Glomerular visceral epithelial cell (primary cell): ENCODE measurements around the gene FBXW5.

Source experiments
- DNase-seq: peaks from one replicate; pipeline ENCODE4 v3.0.0-alpha.2; 2016; ENCODE audit errors: extremely low spot score

The FBXW5 gene

GRCh38 chr9:136961279-136962065 lies 16.9 kb upstream of the FBXW5 start:
- DNase-seq = no peak

DNA sequence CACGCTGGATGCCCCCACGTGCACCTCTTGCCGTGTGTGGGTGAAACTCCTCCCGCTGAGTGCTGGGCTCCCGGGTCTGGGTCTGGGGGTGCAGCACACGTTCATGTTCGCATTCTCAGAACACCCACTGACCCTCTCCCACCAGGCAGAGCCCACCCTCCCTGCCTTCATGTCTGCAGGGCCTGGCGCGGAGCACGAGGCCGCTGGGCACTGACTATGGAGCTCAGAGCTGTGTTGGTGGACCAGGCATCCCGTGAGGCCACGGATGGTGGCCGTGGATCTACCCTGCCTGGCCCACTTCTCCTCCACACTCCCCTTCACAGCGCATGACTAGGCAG lies 16.4 kb upstream of the FBXW5 start:
- no peak for DNase-seq

GRCh38 chr9:136960212-136960937 lies 15.8 kb upstream of the FBXW5 start:
- DNase-seq = peak; percentile 44

DNA sequence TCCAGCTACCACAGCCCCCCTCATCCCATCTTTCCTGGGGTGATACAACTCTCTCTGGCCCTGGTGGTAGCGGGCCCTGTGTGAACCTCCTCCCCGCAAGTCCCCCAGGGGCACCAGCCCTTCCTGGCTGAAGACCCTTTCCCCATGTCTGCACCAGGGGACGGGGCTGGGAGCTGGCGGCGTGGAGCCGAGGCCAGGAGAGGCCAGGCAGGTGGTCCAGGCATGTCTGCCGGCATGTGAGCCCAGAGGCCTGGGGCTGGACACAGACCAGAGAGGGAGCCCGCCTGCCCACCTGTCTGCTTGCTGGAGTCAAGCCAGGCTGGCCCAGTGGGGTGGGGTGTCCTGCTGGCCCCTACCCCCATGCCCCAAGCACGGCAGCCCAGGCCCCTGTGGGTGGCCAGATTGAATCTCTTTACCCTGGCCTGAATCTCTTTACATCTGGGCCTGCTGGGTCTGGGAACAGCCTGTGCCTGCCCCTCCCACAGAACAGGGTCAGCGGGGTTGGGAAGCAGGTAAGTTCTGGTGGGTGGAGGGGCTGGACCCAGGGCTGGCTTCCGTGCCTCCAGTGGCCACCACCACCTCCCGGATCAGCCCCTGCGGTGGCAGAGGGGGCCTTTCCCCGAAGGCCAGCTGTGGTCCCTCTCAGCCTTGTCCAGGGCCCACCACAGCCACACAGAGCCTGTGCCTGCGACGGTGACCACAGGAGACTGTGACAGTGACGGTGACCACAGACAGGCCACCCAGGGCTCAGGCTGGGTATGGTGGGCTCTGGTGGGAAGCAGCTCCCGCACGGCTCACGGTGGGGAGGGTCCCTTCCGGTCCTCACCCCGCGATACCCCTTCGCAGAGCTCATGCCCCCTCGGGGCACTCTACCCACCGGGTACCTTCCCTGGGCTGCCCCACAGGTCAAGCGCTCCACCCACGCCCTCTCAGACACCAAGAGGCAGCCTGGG lies 14.6 kb upstream of the FBXW5 start:
- no peak for DNase-seq

- DNase-seq = no peak
Measured at GRCh38 chr9:136958473-136958872, 13.9 kb upstream of the FBXW5 start.

- DNase-seq = no peak
Measured at GRCh38 chr9:136957901-136958300, 13.4 kb upstream of the FBXW5 start.

GRCh38 chr9:136957461-136957860 lies 12.9 kb upstream of the FBXW5 start:
- no peak for DNase-seq

GRCh38 chr9:136956604-136957003 lies 12.1 kb upstream of the FBXW5 start:
- no peak for DNase-seq

DNA sequence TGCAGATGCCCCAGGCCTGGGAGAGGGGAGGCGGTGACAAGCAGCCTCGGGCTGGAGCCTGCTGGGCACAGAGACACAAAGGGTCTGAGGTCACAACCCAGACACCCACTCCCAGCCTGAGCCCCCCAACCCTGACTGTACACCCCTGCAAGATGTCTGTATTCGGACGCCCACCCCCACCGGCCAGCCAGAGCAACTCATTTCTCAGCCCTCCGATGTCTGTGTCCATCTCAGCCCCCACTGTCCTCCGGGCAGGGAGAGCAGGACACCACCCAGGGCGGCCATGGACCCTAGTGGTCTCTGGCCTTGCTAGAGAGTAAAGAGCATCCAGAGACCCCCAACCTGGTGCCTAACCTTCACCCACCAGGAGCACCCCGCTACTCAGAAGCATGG lies 11.4 kb upstream of the FBXW5 start:
- DNase-seq = no peak

GRCh38 chr9:136955202-136955942 lies 10.8 kb upstream of the FBXW5 start:
- DNase-seq = no peak

DNA sequence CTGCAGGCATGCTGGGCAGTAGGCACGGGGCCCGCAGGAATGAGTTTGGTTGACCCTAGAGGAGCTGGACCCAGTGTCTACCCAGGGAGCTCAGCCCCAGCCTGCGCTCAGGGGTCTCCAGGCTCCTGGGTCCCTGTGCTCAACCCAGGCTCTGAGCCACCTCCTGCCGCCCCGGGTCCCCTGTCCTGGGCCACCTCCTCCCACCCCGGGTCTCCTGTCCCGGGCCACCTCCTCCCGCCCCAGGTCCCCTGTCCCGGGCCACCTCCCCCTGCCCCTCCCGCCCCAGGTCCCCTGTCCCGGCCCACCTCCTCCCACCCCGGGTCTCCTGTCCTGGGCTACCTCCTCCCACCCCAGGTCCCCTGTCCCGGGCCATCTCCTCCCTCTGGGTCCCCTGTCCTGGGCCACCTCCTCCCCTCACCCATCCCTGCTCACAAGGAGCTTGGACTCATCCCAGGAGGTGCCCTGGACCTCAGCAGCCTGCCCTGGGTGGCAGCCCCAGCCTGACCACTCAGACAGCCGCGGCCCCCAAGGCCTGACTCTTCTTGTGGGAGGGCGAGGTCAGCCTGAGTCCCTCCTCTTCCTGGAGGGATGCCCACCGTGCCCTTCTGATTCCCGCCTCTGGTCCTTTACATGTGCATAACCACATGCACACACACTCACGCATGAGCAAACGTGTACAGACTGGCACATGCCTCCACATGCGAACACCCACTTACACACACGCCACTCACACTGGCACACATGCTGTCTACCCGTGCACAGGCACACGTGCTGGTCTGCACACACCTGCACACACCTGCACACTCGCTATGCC lies 9.9 kb upstream of the FBXW5 start:
- DNase-seq = no peak

- no peak for DNase-seq
Measured at GRCh38 chr9:136953771-136954269, 9.3 kb upstream of the FBXW5 start.

DNA sequence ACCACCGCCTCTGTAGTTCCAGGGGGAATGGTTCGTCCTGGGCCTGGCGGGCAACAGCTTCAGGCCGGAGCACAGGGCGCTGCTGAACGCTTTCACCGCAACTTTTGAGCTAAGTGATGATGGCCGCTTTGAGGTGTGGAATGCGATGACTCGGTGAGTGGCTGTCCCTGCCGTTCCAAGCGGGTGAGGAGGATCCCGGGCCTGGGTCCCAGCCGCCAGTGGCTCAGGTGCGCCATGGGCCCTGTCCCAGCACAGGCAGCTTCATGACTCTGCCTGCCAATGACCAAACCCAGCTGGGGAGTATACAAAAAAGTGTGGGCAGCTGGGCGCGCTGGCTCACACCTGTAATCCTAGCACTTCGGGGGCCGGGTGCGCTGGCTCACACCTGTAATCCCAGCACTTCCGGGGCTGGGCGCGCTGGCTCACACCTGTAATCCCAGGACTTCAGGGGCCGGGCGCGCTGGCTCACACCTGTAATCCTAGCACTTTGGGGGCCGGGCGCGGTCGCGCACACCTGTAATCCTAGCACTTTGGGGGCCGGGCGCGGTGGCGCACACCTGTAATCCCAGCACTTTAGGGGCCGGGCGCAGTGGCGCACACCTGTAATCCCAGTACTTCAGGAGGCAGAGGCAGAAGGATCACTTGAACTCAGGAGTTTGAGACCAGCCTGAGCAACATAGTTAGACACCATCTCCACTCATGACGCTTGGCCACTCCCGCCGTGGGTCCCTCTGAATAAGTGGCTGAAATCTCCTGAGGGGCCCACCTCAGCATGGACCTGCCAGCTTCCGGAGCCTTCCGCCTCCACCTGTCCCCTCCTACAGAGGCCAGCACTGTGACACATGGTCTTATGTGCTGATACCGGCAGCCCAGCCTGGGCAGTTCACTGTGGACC lies 8.6 kb upstream of the FBXW5 start:
- DNase-seq = no peak

- DNase-seq = no peak
Measured at GRCh38 chr9:136952321-136952850, 7.8 kb upstream of the FBXW5 start.

- no peak for DNase-seq
Measured at GRCh38 chr9:136951541-136952320, 7.2 kb upstream of the FBXW5 start, which contains the start of gene LCN12. LCN12 (plus strand) TSS chr9:136952273; CDS start chr9:136952328, 55 bp downstream.

DNA sequence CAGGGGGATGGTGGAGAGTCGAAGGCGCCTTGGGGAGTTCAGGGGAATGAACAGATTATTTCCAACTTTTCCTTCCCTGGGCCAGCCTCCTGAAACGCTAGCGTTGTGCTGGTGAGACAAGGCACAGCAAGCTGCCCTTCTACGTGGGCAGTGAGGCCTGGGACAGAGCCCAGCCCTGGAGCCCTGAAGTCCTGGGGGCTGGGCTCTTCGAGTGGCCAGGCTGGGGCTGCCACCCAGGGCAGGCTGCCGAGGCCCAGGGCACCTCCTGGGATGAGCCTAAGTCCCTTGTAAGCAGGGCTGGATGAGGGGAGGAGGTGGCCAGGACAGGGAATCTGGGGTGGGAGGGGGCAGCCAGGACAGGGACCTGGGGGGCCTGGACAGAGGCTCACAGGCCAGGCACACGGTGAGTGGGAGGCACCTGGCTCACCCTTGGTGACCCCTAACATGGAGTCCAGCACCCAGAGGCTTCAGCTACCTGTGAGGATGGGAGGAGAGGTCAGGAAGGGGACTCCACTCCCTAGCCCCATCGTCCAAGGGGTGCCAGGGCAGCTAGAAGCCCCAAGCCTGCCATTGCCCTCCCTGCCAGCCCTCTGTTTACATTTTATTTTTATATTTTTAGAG lies 6.2 kb upstream of the FBXW5 start:
- DNase-seq = no peak

GRCh38 chr9:136949817-136950655 lies 5.5 kb upstream of the FBXW5 start:
- DNase-seq = peak; percentile 96
